HG02610 (cell line): ENCODE measurements around the gene FUBP3.
"Not testable (repeated sequence)": the region's sequence is repeated elsewhere in the genome, so short reads cannot be mapped to it uniquely, and the experiment has no call there.

Experiments
- ATAC-seq: cut with Tn5 transposase; IDR thresholded peaks from one replicate; pipeline ENCODE4 v1.9.1; 2021; ENCODE audit warnings: mild to moderate bottlenecking, moderate library complexity; ENCODE audit not compliant: unreplicated experiment

FUBP3 gene

DNA sequence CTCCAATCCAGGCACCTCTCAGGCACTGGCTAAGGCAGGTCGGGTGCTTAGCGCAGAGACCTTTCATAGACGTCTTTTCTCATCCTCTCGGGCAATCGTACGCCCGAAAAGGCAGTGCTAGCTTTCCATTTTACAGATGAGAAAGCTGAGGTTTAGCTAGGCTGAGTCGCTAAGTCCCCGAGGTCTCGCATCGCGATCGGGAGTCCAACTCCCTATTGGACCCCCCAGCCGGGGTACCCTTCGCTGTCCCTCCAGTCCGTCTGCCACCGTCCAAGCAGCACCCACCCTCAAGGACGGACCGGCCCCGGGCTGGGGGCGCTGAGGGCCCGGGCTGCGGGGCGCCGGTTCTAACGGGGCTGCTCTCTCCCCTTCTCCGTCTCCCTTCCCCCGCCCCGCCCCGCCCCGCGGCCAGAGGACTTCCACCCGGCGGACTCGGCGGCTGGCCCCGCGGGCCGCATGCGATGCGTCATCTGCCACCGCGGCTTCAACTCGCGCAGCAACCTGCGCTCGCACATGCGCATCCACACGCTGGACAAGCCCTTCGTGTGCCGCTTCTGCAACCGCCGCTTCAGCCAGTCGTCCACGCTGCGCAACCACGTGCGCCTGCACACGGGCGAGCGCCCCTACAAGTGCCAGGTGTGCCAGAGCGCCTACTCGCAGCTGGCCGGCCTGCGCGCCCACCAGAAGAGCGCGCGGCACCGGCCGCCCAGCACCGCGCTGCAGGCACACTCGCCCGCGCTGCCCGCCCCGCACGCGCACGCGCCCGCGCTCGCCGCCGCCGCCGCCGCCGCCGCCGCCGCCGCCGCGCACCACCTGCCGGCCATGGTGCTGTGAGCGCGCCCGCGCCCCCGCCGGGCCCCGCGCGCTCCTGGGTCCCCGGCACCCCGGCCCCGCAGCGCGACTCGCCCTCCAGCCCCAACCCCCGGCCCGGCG, 101.7 kb downstream of the FUBP3 start:
- ATAC-seq = no peak

DNA sequence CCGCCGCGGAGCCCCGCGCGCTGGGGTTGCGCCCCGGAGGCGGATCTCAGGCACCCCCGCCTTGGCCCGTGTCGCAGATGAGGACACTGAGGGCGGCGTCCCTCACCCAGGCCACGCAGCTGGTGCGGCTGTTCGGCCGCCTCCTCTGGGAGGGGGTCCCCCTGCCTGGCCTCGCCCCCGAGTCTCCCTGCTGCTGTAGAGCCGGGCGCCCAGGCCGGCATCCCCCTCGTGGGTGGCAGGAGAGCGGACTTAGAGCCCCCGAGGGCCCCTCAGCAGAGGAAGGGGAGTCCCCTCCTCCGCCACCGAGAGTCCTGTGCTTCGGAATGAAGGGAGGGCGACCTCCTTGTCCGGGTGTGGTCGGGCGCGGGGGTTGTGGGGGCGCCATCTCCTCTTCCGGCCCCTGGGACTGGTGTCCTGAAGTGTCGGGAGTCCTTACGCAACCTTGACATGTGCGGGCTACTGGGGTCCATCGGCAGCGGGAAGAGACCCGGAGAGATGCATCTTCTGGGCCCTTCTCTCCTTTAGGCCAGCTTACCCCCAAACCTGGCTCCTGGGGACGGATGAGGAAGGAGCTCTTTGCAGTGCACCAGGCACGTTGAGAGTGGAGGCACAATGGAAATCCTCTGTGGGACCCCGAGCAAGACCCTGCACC, 102.5 kb downstream of the FUBP3 start:
- ATAC-seq = no peak

DNA sequence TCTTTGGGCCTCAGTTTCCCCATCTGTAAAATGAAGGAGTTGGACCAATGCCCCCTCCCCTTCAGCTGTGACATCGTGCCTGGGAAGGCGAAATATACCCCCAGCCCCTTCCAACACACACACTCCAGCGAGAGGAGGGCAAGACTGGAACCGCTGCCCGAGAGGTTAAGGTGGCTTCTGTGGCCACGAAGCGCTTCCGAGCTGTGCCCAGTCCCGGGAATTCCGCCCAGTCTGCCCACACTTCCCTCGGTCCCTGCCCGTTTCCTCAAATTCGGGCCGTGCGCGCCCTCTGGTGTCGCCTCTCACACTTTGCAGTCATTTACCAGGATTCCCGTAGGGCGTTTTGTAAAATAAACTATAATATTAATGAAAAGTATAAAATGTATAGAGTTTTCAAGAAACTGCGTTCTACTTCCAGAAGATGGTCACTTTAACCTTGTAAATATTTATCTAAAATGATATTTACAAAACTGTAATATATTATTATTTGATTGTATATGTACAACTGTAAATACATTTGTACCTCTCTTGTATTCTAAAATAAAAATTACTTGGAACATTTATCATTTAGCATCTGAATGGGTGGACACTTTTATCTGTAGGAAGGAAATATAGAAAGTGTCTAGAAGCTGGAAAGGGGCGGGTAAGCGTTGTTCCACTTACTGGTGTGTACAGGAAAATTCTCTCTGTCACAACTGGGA, 103.2 kb downstream of the FUBP3 start:
- no peak for ATAC-seq

DNA sequence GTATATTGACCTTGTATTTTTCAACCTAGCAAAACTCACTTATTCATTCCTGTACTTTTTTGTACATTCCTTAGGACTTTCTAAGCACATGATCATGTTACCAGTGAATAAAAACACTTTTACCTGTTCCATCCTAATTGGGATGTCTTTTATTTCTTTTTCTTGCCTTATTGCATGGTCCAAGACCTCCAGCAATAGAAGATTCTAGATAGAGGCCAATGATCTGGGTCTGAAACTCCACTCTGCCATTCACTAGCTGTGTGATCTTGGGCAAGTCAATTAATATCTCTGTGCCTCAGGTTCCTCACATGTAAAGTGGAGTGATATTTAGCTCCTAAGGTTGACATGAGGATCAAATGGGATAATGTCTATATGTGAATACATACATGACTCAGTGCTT, 105.7 kb downstream of the FUBP3 start:
- no peak for ATAC-seq

DNA sequence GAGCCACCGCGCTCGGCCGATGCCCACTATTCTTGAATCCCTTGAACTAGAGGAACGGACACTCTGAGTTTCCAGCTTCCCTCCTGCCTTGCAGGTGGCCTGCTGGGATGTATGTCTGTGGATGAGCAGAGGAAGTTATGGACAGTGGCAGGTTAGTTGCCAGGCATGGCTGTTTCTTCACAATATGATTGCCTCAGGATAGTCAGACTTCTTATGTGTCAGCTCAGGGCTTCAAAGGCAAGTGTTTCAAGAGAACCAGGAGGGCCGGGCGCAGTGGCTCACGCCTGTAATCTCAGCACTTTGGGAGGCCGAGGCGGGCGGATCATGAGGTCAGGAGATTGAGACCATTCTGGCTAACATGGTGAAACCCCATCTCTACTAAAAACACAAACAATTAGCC, 106.6 kb downstream of the FUBP3 start:
- not testable (repeated sequence) for ATAC-seq

DNA sequence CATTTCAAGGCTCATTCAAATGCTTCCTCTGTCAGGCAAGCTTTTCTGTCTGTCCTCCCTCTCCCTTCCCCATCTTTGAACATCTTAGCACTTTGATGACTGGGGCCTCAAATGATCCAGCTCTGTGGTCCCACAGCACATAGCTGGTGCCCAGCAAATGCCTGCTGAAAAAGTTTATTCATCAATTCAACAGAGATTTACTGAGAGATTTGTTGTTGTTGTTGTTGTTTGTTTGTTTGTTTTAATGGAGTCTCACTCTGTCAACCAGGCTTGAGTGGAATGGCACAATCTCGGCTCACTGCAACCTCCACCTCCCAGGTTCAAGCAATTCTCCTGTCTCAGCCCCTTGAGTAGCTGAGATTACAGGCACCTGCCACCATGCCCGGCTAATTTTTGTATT, 108.2 kb downstream of the FUBP3 start:
- no peak for ATAC-seq
